GM12892 (cell line): ENCODE results near the gene RAD51AP2.
"Not testable (repeated sequence)": the region's sequence is repeated elsewhere in the genome, so short reads cannot be mapped to it uniquely, and the experiment has no call there.

Experiments used
- DNase-seq: peaks from one replicate; pipeline ENCODE4 v3.0.0; 2011; ENCODE audit not compliant: insufficient read length
- FAIRE-seq: peaks from 2 replicates; lab custom pipeline; 2011; peaks lifted over from hg19 to GRCh38; lab: Jason Lieb, UNC
- POLR2A ChIP-seq: IDR thresholded peaks from 2 replicates; pipeline ENCODE4 v1.6.1; 2011; ENCODE audit warnings: low read depth, low read length, control low read depth
- POLR2AphosphoS5 ChIP-seq: IDR thresholded peaks from 2 replicates; pipeline ENCODE4 v1.6.1; 2011; ENCODE audit warnings: low read depth, low read length, control low read depth
- TAF1 ChIP-seq: IDR thresholded peaks from 2 replicates; pipeline ENCODE4 v1.6.1; 2011; ENCODE audit warnings: low read depth, mild to moderate bottlenecking, control low read depth, low read length, borderline replicate concordance

The RAD51AP2 gene

GRCh38 chr2:17529771-17530170, 11.5 kb upstream of the RAD51AP2 start:
- TF ChIP-seq TAF1 (no peak), POLR2AphosphoS5 (no peak), POLR2A (no peak)
- no peak for FAIRE-seq
- DNase-seq: no peak

GRCh38 chr2:17522303-17522702, 4.1 kb upstream of the RAD51AP2 start:
- FAIRE-seq: no peak
- TF ChIP-seq POLR2AphosphoS5 (no peak), TAF1 (no peak), POLR2A (no peak)

GRCh38 chr2:17521621-17522020, 3.4 kb upstream of the RAD51AP2 start:
- no peak for DNase-seq
- FAIRE-seq: no peak
- no peak for TF ChIP-seq TAF1
- TF ChIP-seq POLR2AphosphoS5: no peak
- TF ChIP-seq POLR2A: no peak

More at GRCh38 chr2:17522303-17522702, 4.1 kb upstream of the RAD51AP2 start:
- no peak for DNase-seq

- FAIRE-seq (no peak), DNase-seq (no peak)
- TF ChIP-seq POLR2A: no peak
- no peak for TF ChIP-seq TAF1
- no peak for TF ChIP-seq POLR2AphosphoS5
Observed at GRCh38 chr2:17520761-17521160, 2.5 kb upstream of the RAD51AP2 start.

GRCh38 chr2:17519486-17519885, 1.2 kb upstream of the RAD51AP2 start:
- FAIRE-seq (no peak), DNase-seq (no peak)
- TF ChIP-seq TAF1 (no peak), POLR2AphosphoS5 (no peak), POLR2A (no peak)

GRCh38 chr2:17517481-17518211, 594 bp downstream of the RAD51AP2 start:
- DNase-seq (no peak), FAIRE-seq (peak; percentile 68)
- no peak for TF ChIP-seq POLR2AphosphoS5
- no peak for TF ChIP-seq POLR2A
- no peak for TF ChIP-seq TAF1

- FAIRE-seq (peak; percentile 89), DNase-seq (no peak)
- TF ChIP-seq POLR2AphosphoS5 (no peak), POLR2A (no peak), TAF1 (no peak)
Observed at GRCh38 chr2:17515652-17516051, 2.6 kb downstream of the RAD51AP2 start.

- DNase-seq (no peak), FAIRE-seq (no peak)
- TF ChIP-seq POLR2AphosphoS5 (no peak), TAF1 (no peak), POLR2A (no peak)
Observed at GRCh38 chr2:17506736-17507616, 11.3 kb downstream of the RAD51AP2 start.

- no peak for TF ChIP-seq POLR2A
- no peak for TF ChIP-seq TAF1
- TF ChIP-seq POLR2AphosphoS5: no peak
- FAIRE-seq: no peak
- no peak for DNase-seq
Observed at GRCh38 chr2:17497718-17498117, 20.5 kb downstream of the RAD51AP2 start.

GRCh38 chr2:17495590-17495989, 22.6 kb downstream of the RAD51AP2 start:
- DNase-seq (no peak), FAIRE-seq (no peak)
- TF ChIP-seq POLR2A: no peak
- TF ChIP-seq TAF1: no peak
- TF ChIP-seq POLR2AphosphoS5: no peak

- DNase-seq, FAIRE-seq: not testable (repeated sequence)
Observed at GRCh38 chr2:17490165-17490564, 28.1 kb downstream of the RAD51AP2 start.

- FAIRE-seq, DNase-seq: not testable (repeated sequence)
Observed at GRCh38 chr2:17488610-17489009, 29.6 kb downstream of the RAD51AP2 start.

- TF ChIP-seq POLR2A (no peak), TAF1 (no peak)
- DNase-seq (no peak), FAIRE-seq (no peak)
Observed at GRCh38 chr2:17483496-17483895, 34.7 kb downstream of the RAD51AP2 start.

- DNase-seq (no peak), FAIRE-seq (no peak)
- TF ChIP-seq POLR2AphosphoS5 (no peak), TAF1 (no peak), POLR2A (no peak)
Observed at GRCh38 chr2:17482651-17483050, 35.6 kb downstream of the RAD51AP2 start.
